ENCODE measurements around the gene MTMR1.

- TF ChIP-seq CTCF (IDR thresholded peaks at IDR 0.05; ENCODE audit: extremely low read depth in 1 of 2, insufficient read depth in 1 of 2, low read depth in 1 of 2, low read length in 2 of 2) (no peak), POLR2A (IDR thresholded peaks at IDR 0.05; ENCODE audit: low read depth, low read length) (no peak), JUN (IDR thresholded peaks at IDR 0.05; ENCODE audit: borderline replicate concordance, insufficient read depth, insufficient read length, low read depth) (no peak), MYC (IDR thresholded peaks at IDR 0.05; ENCODE audit: low read depth, low read length) (no peak)
- TF ChIP-seq, protein P1, sequence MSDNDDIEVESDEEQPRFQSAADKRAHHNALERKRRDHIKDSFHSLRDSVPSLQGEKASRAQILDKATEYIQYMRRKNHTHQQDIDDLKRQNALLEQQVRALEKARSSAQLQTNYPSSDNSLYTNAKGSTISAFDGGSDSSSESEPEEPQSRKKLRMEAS (IDR thresholded peaks at IDR 0.05; ENCODE audit: insufficient read depth, insufficient read length) = no peak
These were observed 36.8 kb downstream of the MTMR1 start for GRCh38 chrX:150729956-150730355.

All from endothelial cell of umbilical vein (primary cell).